Astrocyte (in vitro differentiated cells and primary cell): ENCODE measurements around the gene SLC17A2. TPM values are rescaled to one million over a fixed set of nuclear protein-coding genes. Genes with fewer than 3 reads are reported as not detected.

Experiments used
- DNase-seq: peaks from one replicate; pipeline ENCODE4 v3.0.0-alpha.2; 2010; ENCODE audit warnings: low read depth
- FAIRE-seq: peaks from 2 replicates; lab custom pipeline; 2011; peaks lifted over from hg19 to GRCh38; lab: Jason Lieb, UNC
- H2AFZ ChIP-seq: 2 replicates; pipeline ENCODE4 v1.6.0; 2012; ENCODE audit warnings: low read depth, low read length, inconsistent platforms
- H3K27ac ChIP-seq: 2 replicates; pipeline ENCODE4 v1.5.1; 2011; ENCODE audit warnings: low read depth, low read length, inconsistent platforms
- H3K27me3 ChIP-seq: 2 replicates; pipeline ENCODE4 v1.6.0; 2011; ENCODE audit warnings: low read length, inconsistent platforms; ENCODE audit not compliant: insufficient read depth
- H3K36me3 ChIP-seq: 2 replicates; pipeline ENCODE4 v1.5.1; 2011; ENCODE audit warnings: low read length, inconsistent platforms; ENCODE audit not compliant: insufficient read depth
- H3K4me1 ChIP-seq: 2 replicates; pipeline ENCODE4 v1.5.1; 2011; ENCODE audit warnings: low read length, inconsistent platforms; ENCODE audit not compliant: insufficient read depth
- H3K4me2 ChIP-seq: 2 replicates; pipeline ENCODE4 v1.6.0; 2012; ENCODE audit warnings: low read length, inconsistent platforms
- H3K4me3 ChIP-seq: 2 replicates; pipeline ENCODE4 v1.5.1; 2011; ENCODE audit warnings: low read depth, mild to moderate bottlenecking, low read length, inconsistent platforms; ENCODE audit not compliant: insufficient read depth
- H3K79me2 ChIP-seq: 2 replicates; pipeline ENCODE4 v1.6.0; 2012; ENCODE audit warnings: mild to moderate bottlenecking, low read length, inconsistent platforms; ENCODE audit not compliant: insufficient read depth
- H3K9ac ChIP-seq: 2 replicates; pipeline ENCODE4 v1.6.0; 2012; ENCODE audit warnings: mild to moderate bottlenecking, low read length, inconsistent platforms
- H3K9me3 ChIP-seq: 2 replicates; pipeline ENCODE4 v1.5.1; 2012; ENCODE audit warnings: low read depth, mild to moderate bottlenecking, low read length, inconsistent platforms; ENCODE audit not compliant: insufficient read depth
- H4K20me1 ChIP-seq: 2 replicates; pipeline ENCODE4 v1.6.0; 2012; ENCODE audit warnings: low read length, inconsistent platforms; ENCODE audit not compliant: insufficient read depth
- H3K27ac Mint-ChIP-seq: one replicate; pipeline ENCODE4 v1.8.0; 2021; ENCODE audit warnings: mild to moderate bottlenecking, mixed read lengths; ENCODE audit not compliant: unreplicated experiment
- H3K27me3 Mint-ChIP-seq: one replicate; pipeline ENCODE4 v1.8.0; 2021; ENCODE audit warnings: low read depth, mixed read lengths; ENCODE audit not compliant: unreplicated experiment
- H3K36me3 Mint-ChIP-seq: one replicate; pipeline ENCODE4 v1.8.0; 2021; ENCODE audit warnings: low read depth, mixed read lengths; ENCODE audit not compliant: unreplicated experiment
- H3K4me1 Mint-ChIP-seq: one replicate; pipeline ENCODE4 v1.8.0; 2021; ENCODE audit warnings: low read depth, mixed read lengths; ENCODE audit not compliant: unreplicated experiment
- H3K4me3 Mint-ChIP-seq: one replicate; pipeline ENCODE4 v1.8.0; 2021; ENCODE audit warnings: mild to moderate bottlenecking, moderate library complexity, mixed read lengths; ENCODE audit not compliant: unreplicated experiment
- H3K9me3 Mint-ChIP-seq: one replicate; pipeline ENCODE4 v1.8.0; 2021; ENCODE audit warnings: mild to moderate bottlenecking, mixed read lengths; ENCODE audit not compliant: unreplicated experiment
- CTCF ChIP-seq: IDR thresholded peaks from 2 replicates; pipeline ENCODE4 v1.5.1; 2011; ENCODE audit warnings: low read depth, mild to moderate bottlenecking, inconsistent platforms, low read length, moderate library complexity; ENCODE audit not compliant: insufficient read depth
- EZH2 ChIP-seq: IDR thresholded peaks from 2 replicates; pipeline ENCODE4 v1.6.1; 2012; ENCODE audit warnings: mild to moderate bottlenecking, low read length, inconsistent platforms; ENCODE audit not compliant: insufficient read depth
- total RNA-seq: library from RNA; stranded (reverse); gene quantifications from 2 replicates; pipeline ENCODE4 v1.2.1, GENCODE V29; 2021

The SLC17A2 gene
- total RNA-seq, 1 donor from 2014 or later, result not detected

GRCh38 chr6:25939593-25939992, 9.1 kb upstream of the SLC17A2 start:
- Histone ChIP-seq H3K79me2 (no peaks in the 10 kb centered on the region), H3K27ac (no peak overlapping the region), H3K4me3 (no peak overlapping the region), H3K36me3 (no peaks in the 10 kb centered on the region), H3K9me3 (no peaks in the 10 kb centered on the region), H3K4me2 (no peak overlapping the region), H2AFZ (no peak overlapping the region), H3K4me1 (no peaks in the 10 kb centered on the region), H3K27me3 (no peaks in the 10 kb centered on the region), H3K9ac (no peak overlapping the region), H4K20me1 (no peaks in the 10 kb centered on the region)
- Mint-ChIP-seq H3K36me3 (no peaks in the 10 kb centered on the region), H3K27me3 (peaks cover 3% of the 10 kb centered on the region), H3K4me1 (peaks cover 4% of the 10 kb centered on the region), H3K27ac (no peak overlapping the region), H3K9me3 (no peaks in the 10 kb centered on the region), H3K4me3 (no peak overlapping the region)
- DNase-seq (no peak), FAIRE-seq (no peak)
- TF ChIP-seq CTCF, result no peak
- TF ChIP-seq EZH2, result no peak

GRCh38 chr6:25935953-25936352, 5.5 kb upstream of the SLC17A2 start:
- FAIRE-seq, result no peak

More at GRCh38 chr6:25935953-25936352, 5.5 kb upstream of the SLC17A2 start:
- H3K27ac Mint-ChIP-seq, result no peak overlapping the region
- H3K27ac ChIP-seq, result no peak overlapping the region
- H3K36me3 Mint-ChIP-seq, result no peaks in the 10 kb centered on the region
- no peaks in the 10 kb centered on the region for H3K4me1 ChIP-seq
- H4K20me1 ChIP-seq, result no peaks in the 10 kb centered on the region
- no peak overlapping the region for H2AFZ ChIP-seq
- H3K9me3 Mint-ChIP-seq, result no peaks in the 10 kb centered on the region
- H3K27me3 Mint-ChIP-seq, result no peaks in the 10 kb centered on the region
- no peaks in the 10 kb centered on the region for H3K27me3 ChIP-seq
- no peak for TF ChIP-seq CTCF
- no peak for TF ChIP-seq EZH2
- no peaks in the 10 kb centered on the region for H3K79me2 ChIP-seq
- H3K4me3 Mint-ChIP-seq, result no peak overlapping the region
- no peak overlapping the region for H3K4me3 ChIP-seq
- no peaks in the 10 kb centered on the region for H3K9me3 ChIP-seq
- no peaks in the 10 kb centered on the region for H3K36me3 ChIP-seq
- no peak overlapping the region for H3K9ac ChIP-seq
- DNase-seq, result no peak
- H3K4me2 ChIP-seq, result no peak overlapping the region
- H3K4me1 Mint-ChIP-seq, result no peaks in the 10 kb centered on the region
